Activated CD4-positive, alpha-beta T cell treated with anti-CD3 and anti-CD28 coated beads for 24 hours (primary cell): ENCODE results near the gene SF3A1.

Experiments
- DNase-seq, 2 donors: peaks; one replicate each; pipeline ENCODE4 v3.0.0-alpha.2; 2020; ENCODE audit warnings: low read depth in 2 of 2

The SF3A1 gene

GRCh38 chr22:30325724-30326254, 30.9 kb downstream of the SF3A1 start:
- DNase-seq = no peak

GRCh38 chr22:30325065-30325720, 31.5 kb downstream of the SF3A1 start:
- no peak for DNase-seq

GRCh38 chr22:30324014-30324730, 32.5 kb downstream of the SF3A1 start:
- DNase-seq = no peak

GRCh38 chr22:30323246-30323645, 33.4 kb downstream of the SF3A1 start:
- DNase-seq = no peak

- DNase-seq = no peak
Measured at GRCh38 chr22:30321461-30321860, 35.2 kb downstream of the SF3A1 start.

GRCh38 chr22:30320021-30320556, 36.6 kb downstream of the SF3A1 start:
- no peak for DNase-seq

GRCh38 chr22:30318799-30319419, 37.8 kb downstream of the SF3A1 start:
- DNase-seq = no peak

- DNase-seq = no peak
Measured at GRCh38 chr22:30317778-30318177, 38.9 kb downstream of the SF3A1 start.

GRCh38 chr22:30315962-30316576, 40.6 kb downstream of the SF3A1 start:
- DNase-seq = no peak

- DNase-seq = no peak
Measured at GRCh38 chr22:30314915-30315314, 41.8 kb downstream of the SF3A1 start.

- no peak for DNase-seq
Measured at GRCh38 chr22:30313527-30314363, 42.9 kb downstream of the SF3A1 start.

GRCh38 chr22:30312053-30312452, 44.6 kb downstream of the SF3A1 start:
- DNase-seq = no peak

GRCh38 chr22:30310881-30311771, 45.6 kb downstream of the SF3A1 start:
- DNase-seq = no peak

- DNase-seq = no peak
Measured at GRCh38 chr22:30309951-30310741, 46.5 kb downstream of the SF3A1 start.

- DNase-seq = no peak
Measured at GRCh38 chr22:30308518-30309230, 48.0 kb downstream of the SF3A1 start.

GRCh38 chr22:30308093-30308492, 48.6 kb downstream of the SF3A1 start:
- no peak for DNase-seq

- no peak for DNase-seq
Measured at GRCh38 chr22:30307041-30307574, 49.6 kb downstream of the SF3A1 start.

GRCh38 chr22:30306627-30307011, 50.1 kb downstream of the SF3A1 start:
- DNase-seq = no peak
